Osteocyte (in vitro differentiated cells): Measurements from ENCODE around the gene METTL1. TPM values are rescaled to one million over a fixed set of nuclear protein-coding genes. Genes with fewer than 3 reads are reported as not detected.

ENCODE experiments used
- DNase-seq: peaks from one replicate; pipeline ENCODE4 v3.0.0; 2021; ENCODE audit warnings: mixed read lengths; ENCODE audit not compliant: unreplicated experiment; ENCODE audit errors: extremely low spot score
- H3K27ac Mint-ChIP-seq: one replicate; pipeline ENCODE4 v1.8.0; 2021; ENCODE audit warnings: mild to moderate bottlenecking, mixed read lengths; ENCODE audit not compliant: unreplicated experiment
- H3K27me3 Mint-ChIP-seq: one replicate; pipeline ENCODE4 v1.8.0; 2021; ENCODE audit warnings: mixed read lengths; ENCODE audit not compliant: unreplicated experiment
- H3K36me3 Mint-ChIP-seq: one replicate; pipeline ENCODE4 v1.8.0; 2021; ENCODE audit warnings: mixed read lengths; ENCODE audit not compliant: unreplicated experiment
- H3K4me1 Mint-ChIP-seq: one replicate; pipeline ENCODE4 v1.8.0; 2021; ENCODE audit warnings: mixed read lengths; ENCODE audit not compliant: unreplicated experiment
- H3K4me3 Mint-ChIP-seq: one replicate; pipeline ENCODE4 v1.8.0; 2021; ENCODE audit warnings: mild to moderate bottlenecking, moderate library complexity, mixed read lengths; ENCODE audit not compliant: unreplicated experiment
- H3K9me3 Mint-ChIP-seq: one replicate; pipeline ENCODE4 v1.8.0; 2021; ENCODE audit warnings: mixed read lengths; ENCODE audit not compliant: unreplicated experiment
- CTCF ChIP-seq: fragments of 200-600 bp; sonication (generic); IDR thresholded peaks from 2 replicates; pipeline ENCODE4 v1.5.0; 2021; ENCODE audit warnings: antibody characterized with exemption, mild to moderate bottlenecking, moderate library complexity
- total RNA-seq: library from RNA; stranded (reverse); gene quantifications from 2 replicates; pipeline ENCODE4 v1.2.1, GENCODE V29; 2021

Gene METTL1
- total RNA-seq, 1 donor from 2014 or later: 23.9 TPM

DNA sequence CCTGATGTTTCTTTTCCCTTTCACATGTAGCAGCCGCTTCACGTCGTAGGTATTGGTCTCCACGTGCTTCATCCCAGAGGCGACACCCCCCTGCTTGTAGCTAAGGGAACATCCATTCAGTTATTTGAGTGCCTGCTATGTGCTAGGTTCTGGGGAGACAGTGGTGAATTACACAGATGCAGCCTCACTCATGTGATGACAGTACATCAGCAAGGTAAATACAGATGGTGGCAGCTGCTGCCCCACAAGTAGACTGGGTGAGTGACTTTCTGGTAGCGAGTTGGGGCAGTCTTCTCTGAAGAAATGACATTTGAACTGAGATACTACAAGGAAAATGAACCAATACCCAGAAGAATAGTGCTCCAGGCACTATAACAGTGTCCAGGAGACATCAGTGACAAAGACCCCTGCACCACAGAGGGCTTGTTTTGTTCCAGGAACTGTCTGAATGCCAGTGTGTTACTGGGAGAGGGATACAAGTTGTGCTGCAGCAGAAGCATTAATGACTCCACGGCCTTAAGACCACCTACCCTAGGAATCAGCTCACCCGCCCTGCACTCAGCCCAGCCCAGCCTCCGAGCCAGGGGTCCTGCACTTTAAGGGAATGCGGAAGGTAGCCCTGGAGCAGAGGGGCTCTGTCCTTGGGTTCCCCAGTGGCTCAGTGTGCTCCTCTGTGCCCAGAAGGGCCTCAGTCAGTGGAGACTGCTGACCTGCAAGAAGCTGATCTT, 39.3 kb upstream of the METTL1 start:
- Mint-ChIP-seq H3K36me3 (peaks cover 8% of the 10 kb centered on the region), H3K4me3 (no peak overlapping the region), H3K9me3 (no peaks in the 10 kb centered on the region), H3K27ac (no peak overlapping the region), H3K27me3 (no peaks in the 10 kb centered on the region), H3K4me1 (no peaks in the 10 kb centered on the region)
- no peak for TF ChIP-seq CTCF
- DNase-seq: no peak

DNA sequence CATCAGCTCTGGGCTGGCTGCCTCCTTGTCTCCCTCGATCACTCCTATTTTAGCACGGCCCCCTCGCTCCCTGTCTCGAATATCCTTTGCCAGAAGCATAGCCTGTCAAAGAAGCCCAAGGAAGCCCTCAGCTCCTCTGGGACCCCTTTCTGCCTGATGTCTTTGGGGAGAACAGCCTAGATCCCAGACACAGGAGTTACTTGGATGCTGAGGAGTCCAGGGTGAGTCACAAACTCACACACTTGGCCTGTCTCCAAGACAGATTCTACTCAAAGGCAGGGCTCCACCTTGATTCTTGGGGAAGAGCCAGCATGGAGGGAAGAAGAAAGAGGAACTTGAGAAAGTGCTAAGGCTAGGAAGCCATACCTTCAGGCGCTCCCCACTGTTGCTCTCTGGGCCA, 38.5 kb upstream of the METTL1 start:
- H3K4me1 Mint-ChIP-seq: no peaks in the 10 kb centered on the region
- peaks cover 8% of the 10 kb centered on the region for H3K36me3 Mint-ChIP-seq
- DNase-seq: no peak

GRCh38 chr12:57809425-57809824, 37.5 kb upstream of the METTL1 start:
- no peak for DNase-seq
- H3K4me1 Mint-ChIP-seq: no peaks in the 10 kb centered on the region
- no peak overlapping the region for H3K4me3 Mint-ChIP-seq
- H3K9me3 Mint-ChIP-seq: no peaks in the 10 kb centered on the region
- peaks cover 10% of the 10 kb centered on the region for H3K36me3 Mint-ChIP-seq
- no peak overlapping the region for H3K27ac Mint-ChIP-seq
- TF ChIP-seq CTCF: no peak
- H3K27me3 Mint-ChIP-seq: no peaks in the 10 kb centered on the region

More for the DNA sequence above, 38.5 kb upstream of the METTL1 start:
- H3K27me3 Mint-ChIP-seq: no peaks in the 10 kb centered on the region
- no peak overlapping the region for H3K4me3 Mint-ChIP-seq
- no peak overlapping the region for H3K27ac Mint-ChIP-seq
- TF ChIP-seq CTCF: no peak
- H3K9me3 Mint-ChIP-seq: no peaks in the 10 kb centered on the region

GRCh38 chr12:57808351-57808750, 36.4 kb upstream of the METTL1 start:
- no peaks in the 10 kb centered on the region for H3K4me1 Mint-ChIP-seq
- H3K27me3 Mint-ChIP-seq: no peaks in the 10 kb centered on the region
- no peak for TF ChIP-seq CTCF
- DNase-seq: no peak
- H3K27ac Mint-ChIP-seq: no peak overlapping the region
- H3K36me3 Mint-ChIP-seq: peaks cover 10% of the 10 kb centered on the region
- H3K4me3 Mint-ChIP-seq: no peak overlapping the region
- H3K9me3 Mint-ChIP-seq: no peaks in the 10 kb centered on the region

GRCh38 chr12:57807285-57807684, 35.4 kb upstream of the METTL1 start:
- TF ChIP-seq CTCF: no peak
- no peak overlapping the region for H3K4me3 Mint-ChIP-seq
- H3K27me3 Mint-ChIP-seq: no peaks in the 10 kb centered on the region
- H3K4me1 Mint-ChIP-seq: no peaks in the 10 kb centered on the region
- no peak overlapping the region for H3K27ac Mint-ChIP-seq
- peaks cover 15% of the 10 kb centered on the region for H3K36me3 Mint-ChIP-seq
- no peaks in the 10 kb centered on the region for H3K9me3 Mint-ChIP-seq
- no peak for DNase-seq
